A549 (cell line): ENCODE measurements around the gene GBP2. TPM values are rescaled to one million over a fixed set of nuclear protein-coding genes. Genes with fewer than 3 reads are reported as not detected.

ENCODE experiments used
- ATAC-seq, 2 experiments: fragments of 200-7000 bp in 1 of 2; fragments of >200 bp in 1 of 2; cut with Nextera tagmentation in 1 of 2; cut with Tn5 transposase in 1 of 2; 3 replicates each; pipeline versions ENCODE4 v1.8.0 to v1.9.1; 2018 to 2020; ENCODE audit warnings: mild to moderate bottlenecking in 1 of 2, moderate library complexity in 1 of 2
- CTCF ChIA-PET: fragments of 300-600 bp; sonication (Branson Sonifier 250); formaldehyde crosslinking; extraction: SDS; loops from one replicate; lab custom pipeline; 2021; ENCODE audit warnings: antibody characterized with exemption, inconsistent platforms; lab: Yijun Ruan, JAX
- POLR2A ChIA-PET: fragments of 350-600 bp; formaldehyde crosslinking; extraction: SDS; loops from one replicate; lab custom pipeline; 2021; ENCODE audit warnings: antibody characterized with exemption, inconsistent platforms; lab: Yijun Ruan, JAX
- DNase-seq, 2 experiments: peaks; one replicate each; pipeline versions ENCODE4 v3.0.0 to v3.0.0-alpha.2; 2011 to 2016; ENCODE audit warnings: low read depth in 1 of 2, low spot score in 1 of 2
- FAIRE-seq: peaks from 2 replicates; lab custom pipeline; 2011; peaks lifted over from hg19 to GRCh38; lab: Jason Lieb, UNC
- H3K27ac ChIP-seq, 2 experiments: fragments of >200 bp; sonication (Bioruptor Twin); formaldehyde crosslinking; 3 replicates each; pipeline ENCODE4 v1.5.1; 2016 to 2017
- H3K4me1 ChIP-seq: fragments of >200 bp; sonication (Bioruptor Twin); formaldehyde crosslinking; 3 replicates; pipeline ENCODE4 v1.6.1; 2016
- H3K4me2 ChIP-seq: fragments of >200 bp; sonication (Bioruptor Twin); formaldehyde crosslinking; 3 replicates; pipeline ENCODE4 v1.6.1; 2016
- H3K4me3 ChIP-seq: fragments of >200 bp; sonication (Bioruptor Twin); formaldehyde crosslinking; 3 replicates; pipeline ENCODE4 v1.5.1; 2016
- H3K9me3 ChIP-seq: fragments of >200 bp; sonication (Bioruptor Twin); formaldehyde crosslinking; 3 replicates; pipeline ENCODE4 v1.6.1; 2016
- ATOH8 ChIP-seq: fragments of 250-450 bp; sonication (Bioruptor Pico); IDR thresholded peaks from 2 replicates; pipeline ENCODE4 v1.5.0; 2020; ENCODE audit warnings: low read depth, mild to moderate bottlenecking, moderate library complexity
- CBX8 ChIP-seq: fragments of 200-600 bp; sonication (generic); IDR thresholded peaks from 2 replicates; pipeline ENCODE4 v1.6.1; 2016
- CEBPB ChIP-seq, 2 experiments: fragments of >200 bp in 1 of 2; sonication (Bioruptor Twin) in 1 of 2; formaldehyde crosslinking in 1 of 2; IDR thresholded peaks; 2 replicates each; pipeline ENCODE4 v1.6.1; 2012 to 2016
- EHF ChIP-seq: fragments of 250-450 bp; sonication (Bioruptor Pico); IDR thresholded peaks from 2 replicates; pipeline ENCODE4 v1.5.0; 2020; ENCODE audit warnings: mild to moderate bottlenecking
- ELK1 ChIP-seq: fragments of 150-350 bp; IDR thresholded peaks from 2 replicates; pipeline ENCODE4 v1.6.1; 2014; ENCODE audit warnings: low read depth, mild to moderate bottlenecking, low read length
- FOSL2 ChIP-seq, 2 experiments: fragments of 450-650 bp in 1 of 2; fragments of >200 bp in 1 of 2; sonication (Bioruptor Twin) in 1 of 2; formaldehyde crosslinking; IDR thresholded peaks; 2 replicates each; pipeline versions ENCODE4 v1.5.0 to v1.6.1; 2016 to 2020; ENCODE audit warnings: mild to moderate bottlenecking in 1 of 2, moderate library complexity in 1 of 2
- HMGXB4 ChIP-seq: fragments of 250-450 bp; sonication (Bioruptor Pico); IDR thresholded peaks from 2 replicates; pipeline ENCODE4 v1.5.0; 2021; ENCODE audit warnings: mild to moderate bottlenecking, moderate library complexity, borderline replicate concordance
- HOXA7 ChIP-seq: fragments of 250-450 bp; sonication (Bioruptor Pico); IDR thresholded peaks from 2 replicates; pipeline ENCODE4 v1.5.0; 2020; ENCODE audit warnings: mild to moderate bottlenecking, moderate library complexity
- HOXB5 ChIP-seq: fragments of 250-450 bp; sonication (Bioruptor Pico); IDR thresholded peaks from 2 replicates; pipeline ENCODE4 v1.5.0; 2020; ENCODE audit warnings: mild to moderate bottlenecking, moderate library complexity
- JUNB ChIP-seq: fragments of >200 bp; sonication (Bioruptor Twin); formaldehyde crosslinking; IDR thresholded peaks from 2 replicates; pipeline ENCODE4 v1.6.1; 2016
- KDM1A ChIP-seq: fragments of 200-600 bp; sonication (generic); IDR thresholded peaks from 2 replicates; pipeline ENCODE4 v1.6.1; 2016; ENCODE audit warnings: low read depth, mild to moderate bottlenecking
- KDM5A ChIP-seq: fragments of 200-600 bp; sonication (generic); IDR thresholded peaks from 2 replicates; pipeline ENCODE4 v1.6.1; 2016; ENCODE audit warnings: antibody characterized with exemption, mild to moderate bottlenecking
- MAFK ChIP-seq: fragments of 450-650 bp; IDR thresholded peaks from 2 replicates; pipeline ENCODE4 v1.6.1; 2014; ENCODE audit not compliant: partially characterized antibody
- MAZ ChIP-seq: fragments of 150-350 bp; IDR thresholded peaks from 2 replicates; pipeline ENCODE4 v1.6.1; 2014; ENCODE audit warnings: antibody characterized with exemption, low read depth, low read length, borderline replicate concordance
- NFE2L2 ChIP-seq: fragments of 150-350 bp; conservative IDR thresholded peaks from 2 replicates; pipeline ENCODE4 v1.6.1; 2014; ENCODE audit warnings: low read length
- NPAS2 ChIP-seq: fragments of 250-450 bp; sonication (Bioruptor Pico); IDR thresholded peaks from 2 replicates; pipeline ENCODE4 v1.8.0; 2022; ENCODE audit warnings: mild to moderate bottlenecking, moderate library complexity, borderline replicate concordance
- NR3C1 ChIP-seq: fragments of >200 bp; sonication (Bioruptor Twin); formaldehyde crosslinking; IDR thresholded peaks from 3 replicates; pipeline ENCODE4 v1.6.1; 2017
- PBX3 ChIP-seq: IDR thresholded peaks from 2 replicates; pipeline ENCODE4 v1.6.1; 2012
- POLR2A ChIP-seq: IDR thresholded peaks from 2 replicates; pipeline ENCODE4 v1.6.1; 2012; ENCODE audit warnings: mild to moderate bottlenecking, low read length
- RAD21 ChIP-seq, 2 experiments: fragments of >200 bp in 1 of 2; sonication (Bioruptor Twin) in 1 of 2; formaldehyde crosslinking in 1 of 2; IDR thresholded peaks in 1 of 2; conservative IDR thresholded peaks in 1 of 2; 2 replicates in 1 of 2; 3 replicates in 1 of 2; pipeline ENCODE4 v1.6.1; 2012 to 2018; ENCODE audit warnings: inconsistent platforms in 1 of 2
- RARB ChIP-seq: fragments of 250-450 bp; sonication (Bioruptor Pico); IDR thresholded peaks from 2 replicates; pipeline ENCODE4 v1.8.0; 2021; ENCODE audit warnings: mild to moderate bottlenecking, moderate library complexity
- RNF2 ChIP-seq: fragments of 200-600 bp; sonication (generic); IDR thresholded peaks from 2 replicates; pipeline ENCODE4 v1.6.1; 2016; ENCODE audit warnings: low read depth, mild to moderate bottlenecking, antibody characterized with exemption, moderate library complexity, borderline replicate concordance
- SMC3 ChIP-seq: fragments of >200 bp; sonication (Bioruptor Twin); formaldehyde crosslinking; IDR thresholded peaks from 3 replicates; pipeline ENCODE4 v1.6.1; 2018; ENCODE audit warnings: inconsistent platforms
- TFCP2L1 ChIP-seq: fragments of 250-450 bp; sonication (Bioruptor Pico); IDR thresholded peaks from 2 replicates; pipeline ENCODE4 v1.5.0; 2021; ENCODE audit warnings: mild to moderate bottlenecking
- ZFP36 ChIP-seq: fragments of 450-650 bp; IDR thresholded peaks from 2 replicates; pipeline ENCODE4 v1.6.1; 2014; ENCODE audit warnings: borderline replicate concordance; ENCODE audit not compliant: partially characterized antibody
- ZSCAN20 ChIP-seq: fragments of 250-450 bp; sonication (Bioruptor Pico); IDR thresholded peaks from 2 replicates; pipeline ENCODE4 v1.8.0; 2022; ENCODE audit warnings: mild to moderate bottlenecking, moderate library complexity
- WGBS: methylation state at CpG from one replicate; pipeline ENCODE4 v1.1.6; 2017; ENCODE audit errors: missing lambda C conversion rate; 5-methylcytosine and 5-hydroxymethylcytosine counted together
- polyA plus RNA-seq, 4 experiments: library from polyadenylated mRNA; depleted of rRNA in 3 of 4; stranded (reverse); fragments of >200 nt; fragmentation: RNase III in 1 of 4; extraction: RNeasy Plus Mini Kit Qiagen cat#74134 plus additional on column Dnase treatment in 1 of 4; gene quantifications; 2 replicates in 3 of 4; 3 replicates in 1 of 4; pipeline ENCODE4 v1.2.3, GENCODE V29; 2011 to 2017

The GBP2 gene
- polyA plus RNA-seq, 2 of the 4 experiments (the other 2 are of a cell fraction), result 1.3 to 1.9 TPM

GRCh38 chr1:89171067-89171438, 45.1 kb upstream of the GBP2 start:
- H3K4me1 ChIP-seq, result no peaks in the 10 kb centered on the region
- no peak overlapping the region for H3K4me3 ChIP-seq
- ChIA-PET POLR2A (no interaction called here), CTCF (no interaction called here)
- no peaks in the 10 kb centered on the region for H3K9me3 ChIP-seq
- no peak overlapping the region for H3K27ac ChIP-seq
- FAIRE-seq (no peak), DNase-seq (no peak), ATAC-seq (no peak)
- H3K4me2 ChIP-seq, result no peak overlapping the region
- TF ChIP-seq POLR2A, result no peak
- no peak for TF ChIP-seq FOSL2 (IDR thresholded peaks at IDR 0.05)
- no peak for TF ChIP-seq FOSL2 (CRISPR knock-in tag; IDR thresholded peaks at IDR 0.05)
- no peak for TF ChIP-seq NR3C1
- TF ChIP-seq RNF2, result no peak
- TF ChIP-seq KDM5A, result no peak
- no peak for TF ChIP-seq NPAS2
- no peak for TF ChIP-seq TFCP2L1
- no peak for TF ChIP-seq PBX3
- TF ChIP-seq ZSCAN20 (CRISPR knock-in tag), result no peak
- no peak for TF ChIP-seq KDM1A
- no peak for TF ChIP-seq MAZ
- TF ChIP-seq HOXA7 (CRISPR knock-in tag), result no peak
- TF ChIP-seq EHF, result no peak
- TF ChIP-seq CBX8, result no peak
- TF ChIP-seq RAD21 (conservative IDR thresholded peaks at IDR 0.05 in 1 of 2, IDR thresholded peaks at IDR 0.05 in 1 of 2), result no peak
- TF ChIP-seq HMGXB4 (CRISPR knock-in tag), result no peak

GRCh38 chr1:89170170-89171066, 44.5 kb upstream of the GBP2 start:
- no peaks in the 10 kb centered on the region for H3K9me3 ChIP-seq
- 39% methylated on average over 4 of the region's 4 CpGs for WGBS
- ATAC-seq (no peak), DNase-seq (no peak), FAIRE-seq (no peak)
- POLR2A ChIA-PET, result no interaction called here
- H3K4me2 ChIP-seq, result no peak overlapping the region
- no peaks in the 10 kb centered on the region for H3K4me1 ChIP-seq
- H3K4me3 ChIP-seq, result no peak overlapping the region
- TF ChIP-seq MAFK (peak; percentile 85), ATOH8 (no peak)
- no peak overlapping the region for H3K27ac ChIP-seq
- CTCF ChIA-PET, result no interaction called here

- Histone ChIP-seq H3K4me2 (no peak overlapping the region), H3K4me1 (no peaks in the 10 kb centered on the region)
- WGBS, result 0% methylated on average over 2 of the region's 2 CpGs
- POLR2A ChIA-PET, result no interaction called here
- FAIRE-seq, result no peak
- TF ChIP-seq CBX8 (no peak), JUNB (no peak), HOXB5 (CRISPR knock-in tag) (no peak), ELK1 (no peak), RARB (CRISPR knock-in tag) (no peak), NFE2L2 (no peak), SMC3 (no peak), ZSCAN20 (CRISPR knock-in tag) (no peak), TFCP2L1 (no peak), ZFP36 (no peak), CEBPB (IDR thresholded peaks at IDR 0.05) (no peak)
- TF ChIP-seq, all 56 proteins: peak for 0
- DNase-seq, result no peak
- no peak overlapping the region for H3K27ac ChIP-seq
- no peak overlapping the region for H3K4me3 ChIP-seq
- H3K9me3 ChIP-seq, result no peaks in the 10 kb centered on the region
- ATAC-seq, result no peak
- CTCF ChIA-PET, result no interaction called here
These were observed 43.3 kb upstream of the GBP2 start for GRCh38 chr1:89169166-89169565.
